HL-60/S4 (cell line): ENCODE measurements around the gene SYCE1L.

Experiments used
- in situ Hi-C: fragments of 300-500 bp; cut with MboI; formaldehyde crosslinking; loops from 2 replicates; pipeline ENCODE4 v1.14.3; 2022; ENCODE audit warnings: low sequenced_read_pairs

SYCE1L gene

DNA sequence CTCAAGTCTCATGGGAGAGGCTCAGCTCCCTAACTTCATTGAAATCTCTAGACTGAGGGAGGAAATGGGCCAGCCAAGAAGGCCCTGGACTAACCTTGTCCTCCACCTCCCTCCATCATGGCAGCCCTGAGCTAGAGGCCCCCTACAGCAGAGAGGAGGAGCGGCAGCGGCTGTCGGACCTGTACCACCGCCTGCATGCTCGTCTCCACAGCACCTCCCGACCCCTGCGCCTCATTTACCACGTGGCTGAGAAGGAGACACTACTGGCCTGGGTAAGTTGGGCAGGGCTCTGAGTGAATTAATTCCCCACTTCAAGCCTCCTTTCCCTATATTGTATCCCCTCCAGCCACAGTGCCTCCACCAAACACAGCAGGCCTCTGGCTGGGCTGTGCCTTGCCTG lies 3.8 kb upstream of the SYCE1L start:
- in situ Hi-C loops: no loop called here

DNA sequence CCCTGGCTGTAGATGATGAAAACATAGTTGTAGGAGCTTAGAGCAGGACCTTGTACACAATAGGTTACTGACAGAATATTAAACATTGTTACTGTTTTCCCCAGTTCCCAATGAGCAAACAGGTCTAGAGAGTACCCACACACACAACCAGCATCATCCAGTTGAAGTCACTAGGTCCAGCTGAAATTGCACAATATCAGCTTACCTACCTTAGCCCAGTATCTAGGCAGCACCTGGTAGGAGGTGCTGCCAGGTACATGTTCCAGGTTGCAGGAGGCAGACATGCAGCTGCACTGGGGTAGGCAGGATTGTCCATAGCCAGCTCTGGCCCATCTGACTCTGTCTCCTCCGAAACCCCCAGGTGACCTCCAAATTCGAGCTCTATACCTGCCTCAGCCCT lies 1.5 kb upstream of the SYCE1L start:
- in situ Hi-C loops: no loop called here

DNA sequence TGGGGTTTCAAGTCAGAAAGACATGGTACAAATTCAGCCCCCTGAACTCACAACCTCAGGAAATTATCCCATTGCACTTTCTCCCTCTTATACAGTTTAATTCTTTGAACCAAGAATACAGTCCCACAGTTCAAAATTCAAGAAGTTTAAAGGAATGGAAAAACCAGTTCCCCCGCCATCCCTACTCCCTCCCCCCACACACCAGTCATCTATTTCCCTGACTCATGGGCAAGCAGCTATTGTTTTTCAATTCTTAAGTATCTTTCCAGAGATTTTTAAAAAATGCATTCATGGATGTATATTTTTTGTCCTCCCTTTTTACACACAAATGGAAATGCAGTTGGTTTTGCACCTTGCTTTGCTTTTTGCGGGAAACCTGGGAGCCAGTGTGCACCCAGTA lies 7.3 kb downstream of the SYCE1L start:
- in situ Hi-C loops: no loop called here

DNA sequence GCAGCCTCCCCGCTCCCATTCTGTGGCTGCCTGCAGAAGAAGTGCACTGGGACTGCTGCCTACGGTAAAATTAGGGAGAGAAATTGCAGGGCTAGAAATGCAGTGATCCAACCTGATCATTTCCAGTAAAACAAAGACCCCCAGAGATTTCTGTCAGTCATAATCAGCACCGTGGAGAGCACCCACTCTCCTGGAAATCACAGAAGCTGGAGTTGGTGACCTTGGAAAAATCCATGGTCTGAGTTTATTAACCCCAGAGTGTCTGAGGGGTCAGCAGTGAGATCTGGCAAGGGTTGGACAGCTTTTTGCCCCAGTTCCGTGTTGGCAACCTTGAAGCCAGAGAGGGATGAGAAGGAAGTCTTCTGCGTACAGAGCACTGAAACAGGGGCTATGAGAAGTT lies 7.8 kb downstream of the SYCE1L start:
- in situ Hi-C loops: no loop called here

DNA sequence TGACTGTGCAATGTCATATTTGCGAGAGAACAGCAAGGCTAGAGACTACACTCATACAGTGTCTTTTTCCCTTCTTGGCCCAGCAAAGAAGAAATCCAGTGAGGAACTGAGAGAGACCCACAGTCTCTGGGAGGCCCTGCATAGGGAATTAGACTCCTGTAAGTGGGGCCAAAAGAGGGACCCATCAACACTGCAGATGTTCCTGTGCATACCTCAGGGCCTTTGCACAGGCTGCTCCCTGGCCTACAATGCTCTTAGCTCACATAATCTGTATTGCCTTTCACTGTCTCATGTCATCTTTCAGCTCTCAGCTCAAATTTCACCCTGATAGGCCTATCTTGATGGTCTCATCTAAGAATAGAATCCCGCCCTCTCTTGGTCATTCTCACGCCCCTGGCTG lies 9.2 kb downstream of the SYCE1L start:
- in situ Hi-C loops: no loop called here

DNA sequence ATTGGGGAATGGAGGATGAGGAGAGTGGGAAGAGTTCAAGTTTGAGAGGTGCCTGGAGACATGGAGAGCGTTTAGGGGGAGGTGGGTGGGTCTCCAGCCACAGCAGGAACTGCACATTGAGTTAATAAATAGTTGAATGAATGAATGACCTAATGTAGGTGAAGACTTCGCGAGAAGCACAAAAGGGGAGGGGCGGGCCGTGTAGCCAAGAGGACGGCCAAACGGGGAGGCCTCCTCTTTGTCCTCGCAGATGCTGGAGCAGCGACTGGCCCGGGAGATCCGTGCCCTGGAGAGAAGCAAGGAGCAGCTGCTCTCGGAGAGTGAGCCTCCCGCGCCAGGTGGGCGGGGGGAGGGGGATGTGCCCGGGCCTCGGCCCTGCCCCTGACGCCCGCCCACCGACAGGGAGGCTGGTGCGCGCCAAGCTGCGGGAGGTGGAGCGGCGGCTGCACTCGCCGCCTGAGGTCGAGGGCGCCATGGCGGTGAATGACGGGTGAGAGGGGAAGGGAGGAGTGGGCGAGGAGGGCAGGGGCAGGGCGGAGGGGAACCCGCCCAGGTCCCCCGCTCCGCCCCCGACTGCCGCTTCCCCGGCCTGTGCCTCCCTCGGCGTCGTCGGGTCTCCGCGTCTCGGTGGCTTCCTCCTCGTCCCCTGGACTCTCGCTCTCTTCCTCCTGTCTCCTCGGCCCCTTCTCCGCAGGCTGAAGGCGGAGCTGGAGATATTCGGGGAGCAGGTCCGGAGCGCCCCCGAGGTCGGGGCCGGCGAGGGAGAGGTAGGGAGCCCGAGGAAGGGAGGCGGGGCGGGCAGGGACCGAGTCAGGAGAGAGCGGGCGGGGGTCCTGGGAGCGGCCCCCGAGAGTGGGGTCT lies 12.9 kb downstream of the SYCE1L start:
- in situ Hi-C loops: no loop called here

DNA sequence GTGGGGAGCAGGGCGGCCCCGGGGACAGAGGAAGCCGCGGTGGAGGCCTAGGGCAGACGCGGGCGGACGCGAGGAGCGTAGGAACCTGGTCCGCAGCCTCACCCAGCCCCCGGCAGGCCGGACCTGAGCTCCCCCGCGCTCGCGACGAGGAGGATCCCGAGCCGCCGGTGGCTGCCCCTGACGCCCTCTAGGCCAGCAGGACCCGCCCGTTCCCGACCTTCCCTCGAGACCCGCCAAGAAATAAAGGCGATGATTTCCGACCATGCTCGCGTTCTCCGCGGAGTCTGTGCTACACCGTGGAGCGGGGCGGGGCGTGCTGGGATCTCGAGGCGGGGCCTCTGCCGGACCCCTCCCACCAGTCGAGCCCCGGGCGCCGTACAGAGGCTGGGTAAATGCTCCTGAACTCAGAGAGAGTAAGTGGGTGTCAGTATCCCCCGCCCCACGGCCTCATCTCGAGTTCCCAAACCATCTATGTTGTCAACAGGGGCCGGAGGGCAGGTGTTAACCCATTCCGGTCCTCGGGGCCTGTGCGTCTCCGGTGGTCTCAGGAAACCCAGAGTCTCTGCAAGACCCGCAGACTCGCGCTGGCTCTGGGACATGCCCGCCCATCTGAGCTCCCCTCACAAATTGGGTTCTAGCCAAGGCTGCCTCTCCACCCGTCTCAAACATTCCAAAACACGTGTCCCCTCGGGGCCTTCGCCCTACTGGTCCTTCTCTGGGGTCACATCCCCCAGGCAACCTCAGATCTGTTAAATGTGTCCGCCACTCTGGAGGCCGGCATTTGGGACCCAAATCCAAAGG lies 13.7 kb downstream of the SYCE1L start:
- in situ Hi-C loops: no loop called here

DNA sequence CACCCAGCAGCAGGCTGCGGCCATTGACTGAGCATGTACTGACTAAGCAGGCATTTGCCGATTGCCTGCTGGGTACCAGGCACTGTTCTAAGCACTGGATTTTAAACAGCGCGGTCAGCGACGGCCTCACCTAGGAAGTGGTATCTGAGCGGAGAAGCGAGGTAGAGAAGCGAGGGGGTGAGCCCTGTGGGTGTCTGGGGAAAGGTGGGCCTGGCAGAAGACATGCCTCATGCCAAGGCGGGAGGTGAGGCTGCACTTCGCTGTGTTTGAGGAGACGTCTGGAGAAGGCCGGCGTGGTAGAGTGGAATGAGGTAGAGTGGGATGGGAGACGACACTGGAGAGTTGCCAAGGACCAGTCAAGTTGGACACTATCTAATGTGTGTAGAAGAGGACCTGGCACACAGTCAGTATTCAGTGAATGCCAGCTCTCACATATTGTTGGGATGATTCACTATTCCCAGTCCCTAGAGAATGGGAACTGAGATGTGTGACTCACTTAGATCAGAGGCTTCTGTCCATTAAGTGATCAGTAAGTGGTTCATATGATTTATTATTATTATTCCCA lies 14.4 kb downstream of the SYCE1L start:
- in situ Hi-C loops: no loop called here

DNA sequence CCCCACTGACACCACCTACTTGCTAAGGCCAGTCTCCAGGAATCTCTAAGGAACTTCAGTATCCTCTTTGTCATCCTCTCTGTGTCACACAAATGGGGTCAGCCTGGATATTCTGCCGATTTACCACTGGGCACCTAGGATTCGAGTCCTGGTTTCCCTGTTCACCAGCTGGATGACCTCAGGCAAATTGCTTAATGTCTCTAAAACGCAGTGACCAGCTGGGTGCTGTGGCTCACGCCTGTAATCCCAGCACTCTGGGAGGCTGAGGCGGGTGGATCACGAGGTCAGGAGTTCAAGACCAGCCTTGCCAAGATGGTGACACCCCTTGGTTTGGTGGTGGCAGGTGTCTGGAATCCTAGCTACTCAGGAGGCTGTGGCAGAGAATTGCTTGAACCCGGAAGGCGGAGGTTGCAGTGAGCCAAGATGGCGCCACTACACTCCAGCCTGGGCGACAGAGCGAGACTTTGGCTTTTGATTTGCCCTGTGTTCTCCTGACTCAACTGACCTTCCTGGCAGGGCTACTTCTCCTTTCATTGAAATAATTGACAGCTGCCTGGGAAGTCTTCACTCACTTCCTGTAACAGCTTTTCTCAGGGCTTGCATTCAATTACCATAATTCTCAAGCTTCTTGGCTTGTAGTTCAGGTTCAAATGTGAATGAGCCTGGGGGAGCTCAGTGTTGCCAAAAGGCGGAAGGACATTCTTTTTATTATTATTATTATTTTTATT lies 15.4 kb downstream of the SYCE1L start:
- in situ Hi-C loops: no loop called here

DNA sequence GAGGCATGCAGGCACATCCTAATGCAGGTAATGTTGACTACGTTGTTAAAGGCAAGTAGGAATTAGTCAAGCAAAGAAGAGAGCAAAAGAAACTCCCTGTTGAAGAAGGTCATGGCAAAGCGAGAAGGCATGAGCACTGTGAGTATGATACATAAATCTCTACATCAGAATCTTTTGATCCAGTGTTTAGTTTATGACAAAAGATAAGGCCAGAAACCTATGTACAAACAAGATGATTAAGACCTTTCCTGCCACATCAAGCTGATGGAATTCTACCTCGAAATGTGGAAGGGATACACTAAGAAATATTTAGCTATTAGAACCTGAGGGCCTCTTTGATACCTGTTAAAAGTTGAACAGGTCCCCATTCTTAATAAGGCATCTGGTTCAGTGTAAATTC lies 20.2 kb downstream of the SYCE1L start:
- in situ Hi-C loops: no loop called here

DNA sequence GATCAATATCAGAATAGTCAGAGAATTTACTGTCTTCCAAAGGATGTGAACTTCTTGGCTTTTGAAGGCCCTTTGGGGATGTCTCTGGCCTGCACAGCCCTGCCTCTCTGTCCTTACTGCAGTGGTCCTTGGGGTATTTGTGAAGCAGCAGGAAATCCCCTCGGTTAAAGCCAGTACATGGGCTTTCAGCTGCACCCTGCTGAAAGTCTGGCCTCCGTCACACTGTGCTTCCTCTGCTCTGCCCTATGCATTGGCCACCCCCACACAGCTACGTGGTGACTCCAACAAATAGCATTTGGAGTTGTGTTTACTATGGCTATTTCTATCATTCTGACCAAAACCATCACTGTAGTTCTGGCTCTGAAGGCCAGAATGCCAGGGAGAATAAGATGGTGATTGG lies 21.2 kb downstream of the SYCE1L start:
- in situ Hi-C loops: no loop called here

DNA sequence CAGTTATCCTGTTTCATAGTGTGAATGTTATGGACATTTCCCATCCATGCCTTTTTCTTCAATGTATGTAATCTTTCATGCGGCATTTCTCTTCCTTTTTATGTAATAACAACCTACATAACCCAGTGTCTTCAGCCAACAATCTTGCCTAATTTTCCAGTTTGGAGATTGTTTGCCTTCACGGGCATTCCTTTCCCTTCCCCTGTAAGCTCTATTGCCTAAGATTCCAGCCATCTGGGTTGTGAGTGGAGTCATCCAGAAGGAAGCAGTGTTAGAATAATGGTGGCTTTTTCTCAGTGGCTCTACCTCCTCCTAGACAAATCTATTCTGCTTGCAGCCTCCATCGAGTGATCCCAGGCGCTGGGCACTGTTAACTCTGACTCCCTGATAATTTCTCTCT lies 22.3 kb downstream of the SYCE1L start:
- in situ Hi-C loops: no loop called here

DNA sequence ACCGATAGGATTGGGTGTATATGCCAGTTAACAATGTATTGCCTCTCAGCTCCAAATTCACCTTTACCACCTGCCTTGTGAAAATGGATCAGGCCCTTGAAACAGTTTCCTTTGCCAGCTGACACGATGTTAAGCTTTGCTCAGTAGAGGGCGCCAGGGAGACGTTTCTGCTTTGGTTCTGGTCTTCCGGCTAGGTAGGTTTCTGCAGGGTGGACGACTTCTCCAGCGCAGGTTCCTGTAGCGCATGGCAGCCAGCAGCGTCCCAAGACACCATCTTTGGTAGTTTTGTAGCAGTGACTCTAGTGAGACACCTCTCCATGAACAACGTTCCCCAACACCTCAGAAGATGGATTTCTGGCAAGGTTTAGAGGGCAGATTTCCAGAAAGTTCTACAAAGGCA lies 24.0 kb downstream of the SYCE1L start:
- in situ Hi-C loops: no loop called here

DNA sequence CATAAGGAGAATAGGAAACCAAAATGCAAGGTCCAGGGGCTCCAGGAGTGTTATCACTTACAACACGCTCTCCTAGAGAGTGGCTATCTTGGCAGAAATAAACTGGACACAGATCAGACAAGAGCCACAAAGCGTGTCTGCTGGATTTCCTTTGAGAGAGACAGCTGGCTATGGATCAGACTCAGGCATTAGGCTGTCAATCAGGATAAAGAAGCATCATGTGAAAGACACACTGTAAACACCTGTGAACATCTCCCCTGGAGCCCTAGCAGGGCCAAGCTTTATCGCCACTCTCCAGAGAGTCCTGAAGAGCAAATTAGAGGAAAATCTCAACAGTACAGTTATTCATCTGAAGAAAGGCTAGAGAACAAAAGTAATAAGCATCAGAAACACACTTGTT lies 26.0 kb downstream of the SYCE1L start:
- in situ Hi-C loops: loop anchor here (25.0 kb wide), 1 partner anchor 737 kb away; no protein-coding TSS in a partner anchor

DNA sequence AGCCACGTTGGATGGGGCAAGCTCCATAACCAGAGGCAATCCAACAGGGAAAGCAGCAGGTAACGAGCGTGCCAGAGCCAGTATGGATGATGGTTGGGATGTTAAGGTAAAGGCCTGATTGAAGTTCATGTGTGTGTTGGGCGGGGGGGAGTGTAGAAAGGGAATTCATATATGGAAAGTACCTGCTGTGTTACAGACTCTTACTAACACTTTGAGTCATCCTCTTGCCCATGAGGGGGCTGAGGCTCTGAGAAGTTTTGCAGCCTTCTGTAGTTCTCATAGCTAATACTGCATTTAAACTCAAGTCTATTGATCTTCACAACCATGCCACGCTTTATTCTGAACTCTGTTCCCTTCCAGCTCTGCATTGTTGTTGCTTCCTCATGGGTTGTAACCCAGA lies 28.5 kb downstream of the SYCE1L start:
- in situ Hi-C loops: loop anchor here (25.0 kb wide), 1 partner anchor 735 kb away; no protein-coding TSS in a partner anchor

DNA sequence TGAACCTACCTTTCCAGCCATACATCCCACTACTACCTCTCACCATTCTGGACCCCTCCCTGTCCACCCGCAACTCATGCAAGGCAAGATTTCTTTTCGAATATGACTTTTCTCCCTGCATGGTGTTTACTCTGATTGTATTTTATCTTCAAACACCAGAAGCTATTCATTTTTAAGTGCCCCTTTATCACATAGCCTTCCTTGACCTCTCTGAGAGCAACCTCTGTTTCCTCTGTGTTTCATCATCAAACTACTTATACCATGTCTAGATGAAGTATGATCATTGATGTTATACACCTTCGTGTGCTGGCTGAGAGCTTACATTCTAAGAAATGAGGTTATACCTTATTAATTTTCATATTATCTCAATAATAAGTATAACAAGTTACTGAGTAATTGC lies 31.8 kb downstream of the SYCE1L start:
- in situ Hi-C loops: loop anchor here (10.0 to 25.0 kb wide), 2 partner anchors 354 to 731 kb away; no protein-coding TSS in a partner anchor

DNA sequence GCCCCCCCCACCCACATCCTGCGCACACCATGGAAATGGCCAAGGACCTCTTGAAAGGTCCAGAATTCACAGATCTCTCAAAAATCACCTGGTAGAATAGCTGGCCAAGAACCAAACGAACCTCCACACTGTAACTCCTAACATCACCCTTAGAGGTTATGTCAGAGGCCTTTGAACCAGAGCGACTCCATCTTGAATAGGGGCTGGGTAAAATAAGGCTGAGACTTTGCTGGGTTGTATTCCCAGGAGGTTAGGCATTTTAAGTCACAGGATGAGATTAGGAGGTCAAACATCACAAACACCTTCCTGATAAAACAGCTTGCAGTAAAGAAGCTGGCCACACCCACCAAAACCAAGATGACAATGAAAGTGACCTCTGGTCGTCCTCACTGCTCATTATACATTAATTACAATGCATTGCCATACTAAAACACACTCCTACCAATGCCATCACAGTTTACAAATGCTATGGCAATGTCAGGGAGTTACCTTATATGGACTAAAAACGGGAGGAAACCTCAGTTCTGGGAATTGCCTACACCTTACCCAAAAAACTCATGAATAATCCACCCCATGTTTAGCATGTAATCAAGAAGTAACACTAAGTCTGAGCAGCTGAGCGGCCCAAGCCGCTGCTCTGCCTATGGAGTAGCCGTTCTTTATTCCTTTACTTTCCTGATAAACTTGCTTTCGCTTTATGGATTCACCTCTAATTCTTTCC lies 34.8 kb downstream of the SYCE1L start:
- in situ Hi-C loops: loop anchor here (10.0 to 25.0 kb wide), 2 partner anchors 351 to 728 kb away; no protein-coding TSS in a partner anchor

DNA sequence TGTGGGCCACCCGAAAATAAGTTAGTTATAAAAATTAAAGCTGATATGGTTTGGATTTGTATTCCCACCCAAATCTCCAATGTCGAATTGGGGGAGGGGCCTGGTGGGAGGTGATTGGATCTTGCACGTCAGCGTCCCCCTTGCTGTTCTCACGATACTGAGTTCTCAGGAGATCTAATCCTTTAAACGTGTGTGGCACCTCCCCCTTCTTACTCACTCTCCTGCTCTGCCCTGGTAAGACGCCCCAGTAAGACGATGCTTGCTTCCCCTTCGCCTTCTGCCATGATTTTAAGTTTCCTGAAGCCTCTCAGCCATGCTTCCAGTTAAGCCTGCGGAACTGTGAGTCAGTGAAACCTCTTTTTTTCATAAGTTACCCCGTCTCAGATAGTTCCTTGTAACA lies 35.4 kb downstream of the SYCE1L start:
- in situ Hi-C loops: loop anchor here (10.0 to 25.0 kb wide), 2 partner anchors 350 to 728 kb away; no protein-coding TSS in a partner anchor

DNA sequence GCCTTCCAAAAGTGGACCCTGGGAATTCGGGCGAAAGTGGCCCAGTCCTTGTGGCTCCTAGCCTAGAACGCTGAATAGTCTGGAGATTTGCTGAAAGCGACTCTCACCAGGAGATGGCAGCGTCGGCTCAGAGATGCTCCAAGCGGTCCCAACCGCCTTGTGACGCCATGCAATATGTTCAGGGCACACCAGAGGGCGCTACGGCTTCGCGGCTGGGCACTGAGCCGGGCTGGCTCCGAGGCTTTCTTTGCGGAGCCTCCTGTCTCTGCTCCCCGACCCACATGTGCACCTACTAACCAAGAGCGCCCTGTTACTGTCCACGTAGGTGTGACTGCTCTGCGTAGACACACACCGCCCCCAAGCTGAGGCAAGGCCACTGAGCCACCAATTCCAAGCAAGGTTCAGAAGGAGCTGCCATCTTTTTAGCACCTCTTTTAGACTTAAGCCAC lies 36.9 kb downstream of the SYCE1L start:
- in situ Hi-C loops: loop anchor here (10.0 to 25.0 kb wide), 2 partner anchors 349 to 726 kb away; no protein-coding TSS in a partner anchor

DNA sequence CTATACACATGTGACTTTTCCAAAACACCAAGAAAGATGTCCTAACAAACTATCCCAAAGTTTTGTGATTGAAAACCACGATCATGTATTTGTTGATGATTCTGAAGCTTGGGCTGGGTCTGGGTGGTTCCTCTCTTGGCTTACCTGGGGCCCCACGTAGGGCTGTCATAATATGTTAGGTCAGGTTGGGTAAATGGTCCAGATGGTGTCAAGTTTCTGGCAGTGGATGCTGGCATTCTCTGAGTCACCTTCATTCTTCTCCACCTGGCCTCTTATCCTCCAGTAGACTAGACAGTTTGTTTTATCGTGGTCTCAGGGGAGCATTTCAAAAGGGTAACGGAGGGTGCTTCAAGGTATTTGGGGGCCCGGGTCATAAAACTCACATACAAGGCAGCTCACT lies 39.4 kb downstream of the SYCE1L start:
- in situ Hi-C loops: loop anchor here (10.0 to 25.0 kb wide), 2 partner anchors 346 to 724 kb away; no protein-coding TSS in a partner anchor
